Stimulated activated CD8-positive, alpha-beta memory T cell treated with anti-CD3 and anti-CD28 coated beads, Interleukin-4, amount 100 ng/mL, for 1 hour (primary cell): Measurements from ENCODE around the gene NAA30.
"Not testable (repeated sequence)": the region's sequence is repeated elsewhere in the genome, so short reads cannot be mapped to it uniquely, and the experiment has no call there.

Experiments used
- DNase-seq, 2 donors: peaks; one replicate each; pipeline ENCODE4 v3.0.0-alpha.2; 2020; ENCODE audit warnings: low read depth in 2 of 2, low spot score in 1 of 2

The NAA30 gene

DNA sequence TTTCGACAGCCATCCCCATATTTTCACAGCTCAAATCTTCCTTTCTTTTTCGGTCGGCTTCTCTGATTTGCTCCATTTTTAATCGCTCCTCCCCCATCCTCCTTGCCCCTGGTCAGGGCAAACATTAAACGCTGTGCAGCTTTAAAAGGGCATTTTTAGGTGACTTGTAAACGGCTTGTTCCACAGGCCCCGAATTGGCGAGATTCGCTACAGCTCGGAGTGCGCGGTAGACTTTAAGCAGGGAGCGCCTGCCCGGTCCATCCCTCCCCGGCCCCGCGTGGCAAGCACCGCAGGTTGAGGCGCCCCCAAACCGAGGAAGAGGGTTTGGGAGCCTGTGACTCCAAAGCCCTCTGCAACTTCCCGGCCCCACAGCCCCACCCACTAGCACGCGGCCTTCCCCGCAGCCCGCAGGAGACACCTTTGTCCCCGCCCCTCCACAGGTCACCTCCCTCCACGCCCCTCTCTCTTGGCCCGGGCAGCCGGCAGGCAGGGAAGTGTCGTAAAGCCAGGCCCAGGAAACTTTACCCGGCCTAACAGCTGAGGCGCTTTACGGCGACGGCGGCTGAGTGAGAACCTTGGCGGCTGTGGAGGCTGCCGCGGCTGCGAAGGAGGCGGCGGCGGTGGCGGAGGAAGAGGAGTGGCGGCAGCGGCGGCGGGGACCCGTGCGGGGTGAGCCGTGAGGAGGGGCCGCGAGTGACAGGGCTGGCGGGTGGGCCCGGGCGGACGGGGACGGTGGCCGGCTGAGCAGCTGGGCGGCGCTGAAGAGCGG lies at the start of gene NAA30:
Gene NAA30, plus strand, starts transcription at position 550 of the 769 bp plus-strand sequence. CDS start 372 bp downstream, outside the sequence.
- DNase-seq: peak; percentile 74 to 83

DNA sequence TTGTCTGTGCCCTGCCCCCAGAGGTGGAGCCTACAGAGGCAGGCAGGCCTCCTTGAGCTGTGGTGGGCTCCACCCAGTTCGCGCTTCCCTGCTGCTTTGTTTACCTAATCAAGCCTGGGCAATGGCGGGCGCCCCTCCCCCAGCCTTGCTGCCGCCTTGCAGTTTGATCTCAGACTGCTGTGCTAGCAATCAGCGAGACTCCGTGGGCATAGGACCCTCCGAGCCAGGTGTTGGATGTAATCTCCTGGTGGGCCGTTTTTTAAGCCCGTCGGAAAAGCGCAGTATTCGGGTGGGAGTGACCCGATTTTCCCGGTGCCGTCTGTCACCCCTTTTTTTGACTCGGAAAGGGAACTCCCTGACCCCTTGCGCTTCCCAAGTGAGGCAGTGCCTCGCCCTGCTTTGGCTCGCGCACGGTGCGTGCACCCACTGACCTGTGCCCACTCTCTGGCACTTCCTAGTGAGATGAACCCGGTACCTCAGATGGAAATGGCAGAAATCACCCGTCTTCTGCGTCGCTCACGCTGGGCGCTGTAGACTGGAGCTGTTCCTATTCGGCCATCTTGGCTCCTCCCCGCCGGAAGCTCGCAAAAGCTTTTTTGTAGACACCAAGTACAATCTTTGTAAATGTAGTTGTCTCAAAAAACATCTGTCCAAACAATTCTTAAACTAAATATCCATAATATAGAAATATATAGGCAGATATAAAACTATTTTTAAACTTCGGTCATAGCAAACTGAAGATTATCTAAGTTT lies 46.7 kb upstream of the NAA30 start:
- not testable (repeated sequence) for DNase-seq

DNA sequence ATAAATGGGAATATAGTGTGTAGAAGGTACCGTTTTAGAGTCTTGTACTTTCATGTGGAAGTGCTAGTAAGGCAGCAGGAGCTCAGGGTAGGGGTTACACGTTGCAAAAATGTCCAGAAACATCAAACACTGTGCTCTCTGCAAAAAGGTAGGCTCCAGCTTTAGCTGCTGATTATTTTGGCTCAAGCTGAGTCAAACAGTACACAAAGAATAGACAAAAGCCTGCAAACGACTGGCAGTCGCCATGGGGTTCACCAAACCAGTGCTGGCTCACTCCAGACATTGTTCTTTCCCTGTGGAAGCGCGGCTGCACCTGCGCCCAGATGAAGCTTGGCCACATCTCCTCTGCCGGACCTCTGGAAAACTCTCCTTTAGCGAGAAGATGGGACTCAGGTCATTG lies 45.3 kb upstream of the NAA30 start:
- DNase-seq: no peak

DNA sequence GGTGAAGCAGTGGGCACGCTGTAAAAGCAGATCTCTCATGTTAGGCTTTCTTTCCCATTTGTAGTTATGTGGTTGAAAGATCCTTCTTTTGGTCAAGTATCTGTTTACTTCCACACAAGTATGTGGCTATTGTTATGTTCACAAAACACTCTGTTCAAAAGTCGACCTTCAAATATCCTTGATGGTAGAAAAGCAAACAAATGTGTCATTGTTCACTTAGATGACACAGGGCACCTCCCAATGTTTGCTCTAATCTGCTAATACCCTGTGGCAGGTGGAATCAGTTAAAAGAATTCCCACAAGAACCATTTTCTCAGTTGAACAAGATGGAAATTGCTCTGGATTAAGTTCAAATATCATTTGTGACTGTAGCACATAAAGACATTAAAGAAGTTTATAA lies 43.6 kb upstream of the NAA30 start:
- DNase-seq: no peak

DNA sequence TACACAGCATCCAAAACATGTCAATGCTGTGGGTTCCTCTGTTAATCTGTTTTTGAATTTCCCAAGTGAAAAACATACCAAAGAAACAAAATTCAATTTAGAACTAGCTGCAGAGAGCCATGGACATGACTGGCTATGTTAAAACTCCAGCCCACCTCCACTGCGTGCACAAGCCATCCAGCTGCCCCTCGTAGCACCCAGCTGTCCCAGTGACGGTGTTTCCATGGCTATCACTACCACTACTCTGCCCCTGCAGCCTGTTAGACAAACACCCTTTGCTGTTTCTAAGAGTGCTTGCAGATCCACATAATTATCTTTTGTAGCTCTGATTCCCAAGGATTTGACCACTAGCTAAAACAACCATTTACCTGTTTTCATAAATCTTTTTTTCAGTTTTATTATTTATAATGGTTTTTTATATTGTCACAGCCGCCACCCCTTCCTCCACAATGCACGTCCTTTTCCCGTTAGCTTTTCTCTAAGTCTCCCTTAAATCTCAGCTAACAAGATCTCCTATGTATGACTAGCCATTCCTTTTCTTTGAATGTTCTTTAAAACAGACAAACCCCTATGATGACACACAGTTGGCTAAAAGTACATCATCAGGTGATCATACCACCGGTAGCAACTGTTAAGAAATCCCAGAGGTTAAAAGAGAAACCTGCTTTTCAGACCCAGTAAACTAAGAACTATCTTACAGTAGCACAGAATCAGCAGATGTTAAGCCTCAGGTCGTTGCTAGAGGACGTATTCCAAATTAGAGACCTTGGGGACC lies 37.8 kb upstream of the NAA30 start:
- no peak for DNase-seq

DNA sequence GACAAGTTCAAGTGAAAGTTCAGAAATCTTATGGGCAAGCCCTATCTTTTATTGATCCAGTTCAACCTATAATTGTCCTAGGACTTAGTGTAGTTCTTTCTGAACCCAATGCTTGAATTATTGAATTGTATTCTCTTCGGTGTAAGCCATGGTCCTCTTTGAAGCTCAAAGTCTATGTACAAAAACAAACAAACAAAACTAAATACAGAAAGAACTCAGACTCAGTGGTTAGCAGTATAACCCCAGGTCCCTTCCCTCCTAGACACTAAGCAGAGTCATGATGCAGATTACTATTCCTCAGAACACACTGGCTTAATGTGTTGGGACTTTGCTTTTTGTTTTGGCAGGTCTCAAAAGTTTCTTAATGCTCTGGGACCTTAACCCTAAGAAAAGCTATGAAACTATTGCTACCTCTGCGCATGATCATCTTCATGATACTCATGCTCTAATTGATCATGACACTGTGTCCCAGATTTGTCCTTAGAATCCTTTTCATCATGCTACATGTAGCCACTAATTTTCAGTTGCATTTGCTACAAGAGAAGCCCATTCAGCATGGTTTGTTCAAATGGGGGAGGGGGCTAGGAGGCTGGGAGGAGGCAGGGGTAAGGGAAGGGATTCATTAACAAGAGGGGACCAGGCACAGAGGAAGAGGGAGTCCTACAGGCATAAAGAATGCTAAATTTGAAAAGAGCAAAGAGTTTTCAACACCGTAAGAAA lies 35.1 kb upstream of the NAA30 start:
- no peak for DNase-seq

DNA sequence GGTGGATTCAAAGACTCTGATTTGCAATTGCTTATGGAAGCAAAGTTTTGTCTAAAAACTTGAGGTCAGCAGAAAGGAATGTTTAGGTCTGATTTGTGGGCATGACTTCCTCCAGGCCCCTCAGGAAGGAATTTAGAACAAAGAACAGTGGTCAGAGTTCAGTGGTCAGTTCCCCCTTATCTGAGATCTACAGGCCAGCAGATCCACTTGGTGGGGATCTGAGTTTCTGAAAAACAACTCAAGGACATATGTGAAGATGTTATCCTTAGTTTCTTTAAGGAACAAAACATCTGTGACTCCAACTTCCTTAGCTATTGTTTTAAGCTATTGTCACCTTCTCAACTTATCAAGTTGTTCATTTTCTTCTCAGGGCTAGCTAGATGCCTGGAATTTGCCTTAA lies 28.0 kb upstream of the NAA30 start:
- DNase-seq: no peak

DNA sequence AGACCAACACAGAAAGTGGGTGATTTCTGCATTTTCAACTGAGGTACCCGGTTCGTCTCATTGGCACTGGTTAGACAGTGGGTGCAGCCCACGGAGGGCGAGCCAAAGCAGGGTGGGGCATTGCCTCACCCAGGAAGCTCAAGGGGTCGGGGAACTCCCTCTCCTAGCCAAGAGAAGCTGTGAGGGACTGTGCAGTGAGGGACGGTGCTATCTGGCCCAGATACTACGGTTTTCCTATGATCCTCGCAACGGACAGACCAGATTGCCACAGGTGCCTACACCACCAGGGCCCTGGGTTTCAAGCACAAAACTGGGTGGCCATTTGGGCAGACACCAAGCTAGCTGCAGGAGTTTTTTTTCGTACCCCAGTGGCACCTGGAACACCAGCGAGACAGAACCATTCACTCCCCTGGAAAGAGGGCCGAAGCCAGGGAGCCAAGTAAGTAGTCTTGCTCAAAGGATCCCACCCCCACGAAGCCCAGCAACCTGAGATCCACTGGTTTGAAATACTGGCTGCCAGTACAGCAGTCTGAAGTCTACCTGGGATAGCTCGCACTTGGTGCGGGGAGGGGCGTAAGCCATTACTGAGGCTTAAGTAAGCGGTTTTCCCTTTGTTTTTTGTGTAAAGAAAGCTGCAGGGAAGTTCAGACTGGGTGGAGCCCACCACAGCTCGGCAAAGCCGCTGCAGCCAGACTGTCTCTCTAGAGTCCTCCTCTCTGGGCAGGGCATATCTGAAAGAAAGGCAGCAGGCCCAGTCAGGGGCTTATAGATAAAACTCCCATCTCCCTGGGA lies 25.5 kb upstream of the NAA30 start:
- DNase-seq: no peak

DNA sequence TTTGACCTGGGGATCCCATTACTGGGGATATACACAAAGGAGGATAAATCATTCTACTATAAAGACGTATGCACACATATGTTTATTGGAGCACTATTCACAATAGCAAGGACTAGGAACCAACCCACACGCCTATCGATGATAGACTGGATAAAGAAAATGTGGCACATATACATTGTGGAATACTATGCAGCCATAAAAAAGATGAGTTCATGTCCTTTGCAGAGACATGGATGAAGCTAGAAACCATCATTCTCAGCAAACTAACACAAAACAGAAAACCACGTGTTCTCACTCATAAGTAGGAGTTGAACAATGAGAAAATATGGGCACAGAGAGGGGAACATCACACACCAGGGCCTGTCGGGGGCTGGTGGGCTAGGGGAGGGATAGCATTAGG lies 20.2 kb upstream of the NAA30 start:
- not testable (repeated sequence) for DNase-seq

DNA sequence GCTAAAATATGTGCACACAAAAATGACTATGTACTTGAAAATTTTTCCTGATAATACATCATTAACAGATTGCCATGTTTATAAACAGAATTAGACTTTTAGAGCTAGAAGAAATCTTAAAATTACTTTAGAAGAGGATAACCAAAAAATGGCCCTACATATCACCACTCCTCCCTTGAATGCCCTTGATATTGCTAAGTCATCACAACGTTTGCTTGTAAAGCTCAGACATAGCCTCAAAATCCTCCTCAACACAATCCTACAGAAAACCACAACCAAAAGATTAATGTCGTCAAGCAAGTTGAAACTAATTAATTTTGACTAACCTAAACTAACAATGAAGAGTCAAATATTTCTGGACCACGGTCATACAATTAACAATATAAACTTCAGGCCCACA lies 19.4 kb upstream of the NAA30 start:
- no peak for DNase-seq

DNA sequence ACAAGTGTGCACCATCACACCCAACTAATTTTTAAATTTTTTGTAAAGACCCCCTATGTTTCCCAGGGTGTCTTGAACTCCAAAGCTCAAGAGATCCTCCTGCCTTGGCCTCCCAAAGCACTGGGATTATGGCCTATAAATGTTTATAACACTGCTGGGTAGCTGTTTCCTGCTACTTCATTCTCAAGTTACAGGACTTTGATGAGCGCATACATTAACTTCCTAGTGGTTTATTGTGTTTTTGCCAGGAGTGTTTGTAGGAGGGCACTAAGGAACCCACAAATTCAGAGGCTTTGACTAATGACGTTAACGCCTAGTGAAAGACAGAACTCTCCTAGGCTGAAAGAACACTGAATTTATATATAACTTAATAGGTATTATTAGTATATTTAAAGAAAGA lies 15.2 kb upstream of the NAA30 start:
- DNase-seq: no peak

DNA sequence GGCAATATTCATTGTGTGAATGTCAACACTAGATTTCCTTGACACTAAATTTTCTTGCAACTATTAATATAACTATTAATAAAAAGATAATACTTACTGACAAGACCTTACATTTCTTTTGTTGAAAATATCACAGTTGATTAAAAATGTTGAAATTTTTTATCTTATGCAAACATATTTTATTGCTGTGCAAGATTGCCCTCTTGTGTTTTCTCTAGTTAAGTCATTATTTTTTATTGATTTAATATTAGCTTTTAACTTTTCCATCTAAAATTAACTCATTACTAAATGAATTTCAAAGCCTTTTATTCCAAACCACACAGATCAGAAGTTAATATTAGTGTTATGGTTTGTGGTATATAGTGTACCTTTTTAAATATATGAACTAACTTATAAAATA lies 11.7 kb upstream of the NAA30 start:
- no peak for DNase-seq

DNA sequence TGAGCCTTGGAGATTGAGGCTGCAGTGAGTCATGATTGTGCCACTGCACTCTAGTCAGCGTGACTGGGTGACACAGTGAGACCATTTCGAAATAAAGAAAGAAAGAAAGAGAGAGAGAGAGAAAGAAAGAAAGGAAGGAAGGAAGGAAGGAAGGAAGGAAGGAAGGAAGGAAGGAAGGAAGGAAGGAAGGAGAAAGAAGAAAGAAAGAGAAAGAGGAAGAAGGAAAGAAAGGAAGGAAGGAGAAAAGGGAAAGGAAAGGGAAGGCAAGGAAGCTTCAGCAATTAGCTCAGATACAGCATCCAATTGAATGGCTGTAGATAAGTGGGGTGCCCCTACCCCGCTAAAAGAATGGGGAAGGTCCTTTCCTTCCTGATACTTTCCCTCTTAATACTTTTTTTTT lies 9.5 kb upstream of the NAA30 start:
- DNase-seq: no peak

DNA sequence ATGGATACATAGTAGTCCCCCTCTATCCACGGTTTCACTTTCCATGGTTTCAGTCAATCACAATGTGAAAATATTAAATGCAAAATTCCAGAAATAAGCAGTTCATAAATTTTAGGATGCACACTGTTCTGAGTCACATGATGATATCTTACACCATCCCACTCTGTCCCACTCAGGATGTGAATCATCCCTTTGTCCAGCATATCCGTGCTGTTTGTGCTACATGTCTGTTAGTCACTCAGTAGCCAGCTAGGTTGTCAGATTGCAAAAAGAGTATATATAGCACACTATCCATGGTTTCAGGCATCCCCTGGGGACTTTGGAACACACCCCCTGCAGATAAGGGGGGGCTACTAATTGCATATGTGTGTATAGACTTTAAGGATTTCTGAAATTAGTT lies 8.1 kb upstream of the NAA30 start:
- DNase-seq: no peak

DNA sequence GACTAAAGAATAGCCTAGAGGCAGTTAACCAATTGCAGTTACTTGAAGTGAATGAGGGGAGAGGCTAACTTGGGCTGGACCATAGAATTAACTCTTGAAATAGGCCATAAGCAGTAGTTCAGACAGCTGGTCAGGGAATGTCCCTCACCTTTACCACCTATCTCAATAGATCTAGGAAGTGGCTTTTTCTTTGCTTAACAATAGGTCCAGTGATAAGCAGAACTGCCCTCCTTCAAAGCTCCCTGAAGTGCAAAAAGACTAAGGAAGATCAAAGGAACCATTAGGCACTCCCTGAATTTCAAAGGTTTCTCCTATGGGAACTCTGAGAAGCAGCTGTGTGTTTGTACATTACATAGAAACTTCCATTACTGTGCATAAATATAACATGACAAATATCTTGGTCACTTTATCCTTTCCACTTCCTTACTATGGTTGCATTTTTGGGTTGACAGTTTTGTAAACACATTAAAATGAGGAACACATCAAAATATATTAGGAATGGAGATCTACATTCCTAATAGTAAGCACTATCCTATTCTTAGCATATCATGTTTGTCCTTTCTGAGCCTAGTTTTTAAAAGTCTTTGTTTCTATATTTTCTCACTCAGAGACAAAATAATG lies 7.2 kb upstream of the NAA30 start:
- no peak for DNase-seq

DNA sequence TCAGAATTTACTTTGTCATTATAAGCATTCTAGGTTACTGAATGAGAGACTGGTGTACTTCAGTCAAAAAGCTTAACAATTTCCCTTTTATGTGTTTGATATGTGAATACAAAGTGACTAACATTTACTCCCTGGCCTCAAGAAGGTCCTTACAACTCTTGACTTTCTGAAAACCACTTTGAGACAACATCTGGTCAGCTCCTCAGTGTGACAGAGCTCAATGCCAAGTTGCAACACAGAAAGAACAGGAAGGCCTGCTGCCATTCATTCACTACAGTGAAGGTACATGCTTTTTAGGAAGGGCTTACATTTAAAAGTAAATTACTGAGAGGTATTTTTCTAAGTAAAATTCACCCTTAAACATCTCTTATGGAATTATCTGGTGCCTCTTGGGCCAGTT lies 2.3 kb upstream of the NAA30 start:
- DNase-seq: no peak

DNA sequence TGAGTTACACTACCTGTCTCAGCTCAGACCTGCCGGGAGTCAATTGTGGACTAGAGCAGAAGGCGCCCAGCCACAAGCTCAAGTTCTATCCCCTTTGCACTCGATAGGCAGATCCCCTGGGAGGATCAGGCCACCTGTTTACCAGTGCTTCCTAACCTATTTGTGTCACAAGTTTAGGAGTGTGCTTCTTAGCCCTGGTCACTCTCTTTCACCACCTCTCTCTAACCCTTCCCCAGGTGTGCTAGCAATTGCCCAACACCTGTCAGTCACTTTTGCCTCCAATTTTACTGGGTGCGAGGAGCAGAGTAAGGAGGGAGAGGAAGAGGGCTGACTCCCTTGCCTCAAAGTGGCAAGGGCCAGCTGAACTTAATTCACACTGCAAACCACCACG lies 745 bp upstream of the NAA30 start:
- no peak for DNase-seq

DNA sequence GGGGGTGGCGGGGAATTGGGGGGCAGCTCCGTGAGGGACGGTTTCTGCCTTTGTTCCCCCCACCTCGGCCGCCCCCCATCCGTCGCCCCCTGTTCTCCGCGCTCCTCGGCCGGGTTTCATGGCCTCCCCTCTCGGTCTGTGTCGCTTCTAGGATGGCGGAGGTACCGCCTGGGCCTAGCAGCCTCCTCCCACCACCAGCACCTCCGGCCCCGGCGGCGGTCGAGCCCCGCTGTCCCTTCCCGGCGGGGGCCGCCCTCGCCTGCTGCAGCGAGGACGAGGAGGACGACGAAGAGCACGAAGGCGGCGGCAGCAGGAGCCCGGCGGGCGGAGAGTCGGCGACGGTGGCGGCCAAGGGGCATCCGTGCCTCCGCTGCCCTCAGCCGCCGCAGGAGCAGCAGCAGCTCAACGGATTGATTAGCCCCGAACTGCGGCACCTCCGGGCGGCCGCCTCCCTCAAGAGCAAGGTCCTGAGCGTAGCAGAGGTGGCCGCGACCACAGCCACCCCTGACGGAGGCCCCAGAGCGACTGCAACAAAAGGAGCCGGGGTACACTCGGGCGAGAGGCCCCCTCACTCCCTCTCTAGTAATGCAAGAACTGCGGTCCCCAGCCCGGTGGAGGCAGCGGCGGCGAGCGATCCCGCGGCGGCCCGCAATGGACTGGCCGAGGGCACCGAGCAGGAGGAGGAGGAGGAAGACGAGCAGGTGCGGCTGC lies 575 bp downstream of the NAA30 start:
- no peak for DNase-seq

DNA sequence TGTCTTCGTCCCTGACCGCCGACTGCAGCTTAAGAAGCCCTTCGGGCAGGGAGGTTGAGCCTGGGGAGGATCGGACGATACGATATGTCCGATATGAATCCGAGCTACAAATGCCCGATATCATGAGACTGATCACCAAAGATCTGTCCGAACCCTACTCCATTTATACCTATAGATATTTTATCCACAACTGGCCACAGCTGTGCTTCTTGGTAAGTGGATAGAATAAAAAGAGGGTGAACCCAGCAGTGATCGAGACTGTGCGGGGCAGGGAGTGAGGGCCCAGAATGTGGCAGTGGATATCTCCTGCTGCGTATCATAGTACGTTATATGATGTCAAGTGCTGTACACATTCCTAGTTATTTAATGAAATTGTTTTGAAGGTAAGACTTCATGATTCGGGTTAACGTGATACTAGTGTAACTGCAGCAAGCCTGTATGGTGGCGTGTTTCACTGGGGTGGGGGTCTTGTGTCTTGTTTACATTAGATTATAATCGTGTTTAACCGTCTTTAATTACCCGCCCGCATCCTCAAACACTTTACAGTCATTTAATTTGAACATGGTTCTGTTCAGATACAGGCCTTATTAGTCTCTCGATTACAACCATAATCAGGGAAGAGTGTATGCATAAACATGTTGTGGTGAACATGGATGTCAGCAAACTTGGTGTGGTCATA lies 1.3 kb downstream of the NAA30 start:
- no peak for DNase-seq
